ENCODE data around the gene STEAP2.
"Not testable (repeated sequence)": the region's sequence is repeated elsewhere in the genome, so short reads cannot be mapped to it uniquely, and the experiment has no call there.

Gene STEAP2

GRCh38 chr7:90211391-90212148 lies at the start of gene STEAP2:
Gene STEAP2 (plus strand): TSS chr7:90211740. CDS start chr7:90225083, 13,343 bp downstream.
- no peak for DNase-seq (ENCODE audit: low read depth in 2 of 2)

- DNase-seq (ENCODE audit: low read depth in 2 of 2) = no peak
Observed at GRCh38 chr7:90163534-90163933, 48.0 kb upstream of the STEAP2 start.

DNA sequence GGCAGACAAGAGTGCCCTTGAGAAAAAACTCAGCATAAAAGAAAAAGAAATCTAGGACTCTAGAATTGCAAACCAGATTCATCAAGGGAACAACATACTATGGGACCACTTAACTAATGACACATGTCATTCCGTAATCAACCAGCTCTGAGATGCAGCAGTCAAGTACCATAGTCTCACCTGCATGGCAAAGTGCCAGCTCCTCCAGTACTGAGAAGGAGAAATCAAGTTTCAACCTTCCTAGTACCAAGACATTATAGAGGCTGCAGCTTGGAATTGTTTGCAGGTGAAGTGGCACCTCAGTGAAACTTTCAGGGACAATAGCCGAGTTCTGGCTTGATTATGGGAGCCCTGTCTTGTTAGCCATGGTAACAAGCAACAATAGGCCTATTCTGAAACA lies 45.8 kb upstream of the STEAP2 start:
- no peak for DNase-seq (ENCODE audit: low read depth in 2 of 2)

GRCh38 chr7:90166153-90166552 lies 45.4 kb upstream of the STEAP2 start:
- DNase-seq (ENCODE audit: low read depth in 2 of 2) = no peak

DNA sequence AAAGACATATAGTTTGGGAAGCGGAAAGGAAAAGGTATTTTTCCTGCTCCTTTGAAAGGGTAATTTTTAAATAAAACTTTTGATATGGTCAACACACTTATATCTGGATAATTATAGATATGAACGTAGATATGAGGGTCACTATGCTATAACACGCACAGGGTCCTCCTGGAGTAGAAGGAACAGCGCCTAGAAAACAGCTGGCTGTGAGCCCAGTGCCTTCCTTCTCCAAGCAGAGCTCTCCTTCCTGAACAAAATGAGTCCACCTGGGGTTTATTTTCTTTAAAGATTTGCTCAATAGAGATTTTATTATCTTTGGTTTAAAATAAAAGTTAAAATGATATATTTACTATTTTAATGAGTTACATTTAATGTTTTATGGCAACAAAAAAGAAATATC lies 44.2 kb upstream of the STEAP2 start:
- DNase-seq (ENCODE audit: low read depth in 2 of 2) = no peak

DNA sequence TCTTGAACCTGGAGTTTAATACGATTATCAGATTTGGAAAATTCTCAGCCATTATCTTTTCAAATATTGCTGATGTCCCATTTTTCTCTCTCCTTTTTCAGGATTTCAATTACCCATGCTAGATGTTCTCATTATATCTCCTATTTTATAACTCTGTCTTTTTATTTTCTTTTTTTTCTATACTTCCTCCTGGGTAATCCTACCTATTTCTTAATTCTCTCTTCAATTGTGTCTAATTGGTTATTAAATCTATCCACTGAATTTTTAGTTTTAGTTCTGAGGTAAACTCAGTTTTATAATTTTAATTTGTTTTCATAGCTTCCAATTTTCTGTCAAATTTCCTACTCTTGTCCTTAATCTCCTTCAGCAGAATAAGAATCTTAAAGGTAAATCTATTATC lies 41.6 kb upstream of the STEAP2 start:
- no peak for DNase-seq (ENCODE audit: low read depth in 2 of 2)

DNA sequence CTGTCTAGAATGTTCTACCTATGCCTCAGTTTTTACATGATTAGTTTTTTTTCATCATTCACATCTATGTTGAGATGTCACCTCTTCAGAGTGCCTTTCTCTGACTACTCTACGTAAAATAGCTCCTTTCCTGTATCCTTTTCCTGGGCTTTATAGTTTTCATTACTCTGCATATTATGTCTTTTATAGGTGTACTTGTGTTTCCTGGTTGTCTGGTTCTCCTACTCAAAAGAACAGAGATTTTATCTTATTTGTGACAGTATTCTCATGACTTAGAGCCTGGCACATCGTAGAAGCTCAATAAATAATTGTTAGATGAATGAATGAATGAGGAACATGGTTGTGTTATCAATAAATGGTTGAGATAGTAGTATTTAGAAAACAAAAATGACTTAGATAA lies 39.4 kb upstream of the STEAP2 start:
- DNase-seq (ENCODE audit: low read depth in 2 of 2) = no peak

DNA sequence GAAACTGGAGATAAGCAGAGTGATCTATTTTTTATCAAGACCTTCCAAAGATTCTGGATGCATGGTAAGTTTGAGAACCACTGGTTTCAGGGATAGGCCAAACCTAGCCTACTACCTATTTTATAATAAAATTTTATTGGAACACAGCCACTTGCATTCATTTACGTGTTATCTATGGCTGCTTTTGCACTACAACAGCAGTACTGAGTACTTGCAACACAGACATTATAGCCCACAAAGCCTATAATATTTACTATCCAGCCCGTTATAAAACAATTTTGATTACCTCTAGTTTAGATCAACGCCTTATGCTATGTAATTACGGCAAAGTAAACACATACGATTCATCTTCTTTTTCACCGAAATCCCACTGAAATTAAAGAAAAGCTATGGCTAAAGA lies 38.9 kb upstream of the STEAP2 start:
- DNase-seq (ENCODE audit: low read depth in 2 of 2) = no peak

- no peak for DNase-seq (ENCODE audit: low read depth in 2 of 2)
Observed at GRCh38 chr7:90173127-90173844, 38.3 kb upstream of the STEAP2 start.

- DNase-seq (ENCODE audit: low read depth in 2 of 2) = no peak
Observed at GRCh38 chr7:90175667-90176066, 35.9 kb upstream of the STEAP2 start.

DNA sequence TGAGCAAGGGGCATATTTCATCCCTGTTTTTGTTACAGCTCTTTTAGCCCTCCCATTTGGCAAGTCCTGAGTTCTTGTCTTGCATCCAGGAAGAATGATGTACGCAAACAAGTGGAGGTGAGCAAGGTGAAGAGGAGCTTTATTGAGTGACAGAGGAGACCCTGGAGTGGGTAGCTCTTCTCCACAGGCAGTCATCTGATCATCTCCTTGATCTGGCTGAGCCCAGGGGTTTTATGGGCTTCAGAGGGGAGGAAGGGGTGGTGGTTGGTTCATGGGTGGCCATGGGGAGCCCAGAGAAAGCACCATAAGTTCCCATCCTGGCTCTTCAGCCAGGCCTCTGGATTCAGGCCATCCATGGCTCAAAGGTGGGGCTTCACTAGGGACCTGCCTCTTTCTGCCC lies 35.3 kb upstream of the STEAP2 start:
- no peak for DNase-seq (ENCODE audit: low read depth in 2 of 2)

- no peak for DNase-seq (ENCODE audit: low read depth in 2 of 2)
Observed at GRCh38 chr7:90178166-90178565, 33.4 kb upstream of the STEAP2 start.

GRCh38 chr7:90178679-90179278 lies 32.8 kb upstream of the STEAP2 start:
- no peak for DNase-seq (ENCODE audit: low read depth in 2 of 2)

DNA sequence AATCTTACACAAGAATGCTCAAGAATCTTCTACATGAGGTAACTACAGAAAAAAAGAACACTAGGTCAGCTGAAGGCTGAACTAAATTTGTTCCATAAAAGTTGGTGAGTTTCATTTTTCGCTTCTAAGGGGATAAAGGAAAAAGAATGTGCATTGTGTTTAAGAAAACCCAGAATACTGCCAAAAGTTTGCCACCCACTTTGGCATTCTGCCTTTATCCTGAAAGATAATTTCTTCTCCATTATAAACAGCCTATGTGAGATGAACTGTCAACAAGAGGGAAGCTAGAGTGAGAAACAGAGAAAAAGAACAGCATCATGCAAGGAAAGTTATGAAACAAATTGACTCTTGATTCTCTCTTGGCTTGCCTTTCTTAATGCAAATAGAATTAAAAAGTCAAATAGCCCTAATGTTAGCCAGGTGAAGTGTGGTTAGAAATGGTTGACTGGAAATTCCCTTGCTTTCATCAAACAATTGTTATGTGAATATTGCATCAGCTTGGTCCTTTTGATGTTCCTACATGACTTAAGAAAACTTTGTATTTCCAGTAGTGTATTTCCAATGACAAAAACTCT lies 31.4 kb upstream of the STEAP2 start:
- DNase-seq (ENCODE audit: low read depth in 2 of 2) = no peak

DNA sequence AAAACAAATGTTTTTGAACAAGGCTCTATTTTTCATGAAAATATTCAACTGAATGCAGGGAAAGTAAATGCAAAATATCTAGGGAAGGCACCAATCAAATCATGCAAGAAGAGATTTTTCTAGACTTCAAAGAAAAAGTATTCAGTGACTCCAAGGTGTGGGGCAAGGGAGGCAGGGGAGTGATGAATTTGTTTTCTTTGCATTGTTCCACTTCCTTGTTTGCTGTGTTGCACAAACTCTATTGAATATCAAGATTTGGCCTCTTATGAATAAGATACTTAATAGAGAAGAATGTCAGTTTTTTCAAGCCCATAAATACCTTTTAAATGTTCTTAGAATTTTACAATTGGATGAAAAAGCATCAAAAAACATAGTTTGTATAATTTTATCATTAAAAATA lies 30.9 kb upstream of the STEAP2 start:
- no peak for DNase-seq (ENCODE audit: low read depth in 2 of 2)

DNA sequence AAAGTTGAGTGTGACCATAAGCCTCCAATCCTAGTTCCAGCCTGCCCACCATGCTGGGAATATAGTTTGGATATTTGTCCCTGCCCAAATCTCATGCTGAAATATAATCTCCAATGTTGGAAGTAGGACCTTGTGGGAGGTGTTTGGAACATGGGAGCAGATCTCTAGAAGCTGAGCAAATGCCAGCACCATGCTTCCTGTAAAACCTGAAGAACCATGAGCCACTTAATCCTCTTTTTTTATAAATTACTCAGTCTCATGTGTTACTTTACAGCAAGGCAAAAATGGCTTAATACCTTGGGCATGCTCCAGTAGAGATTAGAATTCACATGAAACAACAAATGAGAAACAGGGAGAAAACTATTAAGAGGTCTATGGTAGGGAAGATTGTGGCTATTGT lies 30.1 kb upstream of the STEAP2 start:
- no peak for DNase-seq (ENCODE audit: low read depth in 2 of 2)

DNA sequence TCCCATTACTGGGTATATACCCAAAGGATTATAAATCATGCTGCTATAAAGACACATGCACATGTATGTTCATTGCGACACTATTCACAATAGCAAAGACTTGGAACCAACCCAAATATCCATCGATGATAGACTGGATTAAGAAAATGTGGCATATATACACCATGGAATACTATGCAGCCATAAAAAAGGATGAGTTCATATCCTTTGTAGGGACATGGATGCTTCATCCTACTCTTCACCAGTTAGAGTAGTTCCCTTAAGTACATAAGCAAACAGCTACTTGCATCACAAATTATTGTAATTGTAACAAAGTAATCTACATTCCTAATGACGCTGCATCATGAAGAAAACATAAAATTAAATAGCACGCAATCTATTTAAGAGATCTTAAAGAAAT lies 25.2 kb upstream of the STEAP2 start:
- not testable (repeated sequence) for DNase-seq (ENCODE audit: low read depth in 2 of 2)

DNA sequence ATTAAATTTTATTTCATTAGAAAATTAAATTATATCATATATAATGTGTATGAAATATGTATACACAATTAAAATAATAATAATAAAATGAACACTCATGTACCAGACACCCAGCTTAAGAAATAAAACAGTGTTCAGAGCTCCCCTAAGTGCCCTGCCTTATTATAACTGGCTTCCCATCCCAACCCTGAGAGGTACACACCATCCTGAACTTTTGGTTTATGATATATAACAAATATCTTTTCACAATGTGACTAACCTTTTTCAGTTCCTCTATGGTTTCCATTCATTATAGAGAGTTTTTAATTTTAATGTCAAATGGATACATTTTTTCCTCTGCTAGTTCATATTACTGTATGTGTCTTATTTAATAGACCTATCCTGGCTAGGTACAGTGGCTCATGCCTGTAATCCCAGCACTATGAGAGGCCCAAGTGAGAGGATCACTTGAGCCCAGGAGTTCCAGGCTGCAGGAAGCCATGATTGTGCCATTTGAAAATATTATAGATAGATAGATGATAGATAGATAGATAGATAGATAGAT lies 24.0 kb upstream of the STEAP2 start:
- DNase-seq (ENCODE audit: low read depth in 2 of 2) = no peak

- no peak for DNase-seq (ENCODE audit: low read depth in 2 of 2)
Observed at GRCh38 chr7:90188281-90188680, 23.3 kb upstream of the STEAP2 start.

DNA sequence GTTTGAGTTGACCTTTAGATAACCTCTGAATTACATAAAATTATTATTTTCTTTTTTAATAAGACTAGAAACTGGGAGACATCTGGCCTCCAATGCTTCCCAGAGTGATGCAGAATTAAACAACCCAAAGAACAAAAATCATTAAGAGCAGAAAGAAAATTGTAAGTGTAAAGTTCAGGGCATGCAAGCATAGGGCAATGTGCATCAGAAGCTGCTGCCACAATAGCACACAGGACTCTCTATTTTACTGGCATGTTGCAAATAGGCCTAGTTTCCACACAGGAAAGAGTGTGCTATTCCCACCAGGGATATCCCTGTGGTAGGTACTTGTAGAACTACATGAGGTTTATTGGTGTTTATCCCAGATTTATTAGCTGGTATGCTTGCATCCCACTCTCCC lies 20.5 kb upstream of the STEAP2 start:
- DNase-seq (ENCODE audit: low read depth in 2 of 2) = no peak

DNA sequence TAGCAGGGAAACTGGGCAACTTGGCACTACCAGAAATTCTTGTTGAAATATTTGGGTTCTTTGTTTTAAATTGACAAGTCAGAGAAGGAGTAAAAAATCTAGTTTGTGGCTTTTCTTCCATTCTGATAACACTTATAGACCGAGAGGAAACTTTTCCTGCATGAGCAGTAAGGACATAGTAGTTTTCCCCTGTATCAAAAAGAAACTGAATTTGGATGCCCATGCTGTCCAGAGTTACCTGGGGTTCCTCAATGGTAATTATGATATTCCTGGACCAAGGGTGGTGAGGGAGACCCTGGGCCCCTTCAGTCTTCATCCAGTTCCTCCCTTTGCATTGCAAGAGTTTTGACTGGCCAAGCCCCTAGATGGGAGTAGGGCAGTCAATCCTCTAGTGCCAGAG lies 19.9 kb upstream of the STEAP2 start:
- DNase-seq (ENCODE audit: low read depth in 2 of 2) = no peak
